ENCODE results near the gene RARS1.

DNA sequence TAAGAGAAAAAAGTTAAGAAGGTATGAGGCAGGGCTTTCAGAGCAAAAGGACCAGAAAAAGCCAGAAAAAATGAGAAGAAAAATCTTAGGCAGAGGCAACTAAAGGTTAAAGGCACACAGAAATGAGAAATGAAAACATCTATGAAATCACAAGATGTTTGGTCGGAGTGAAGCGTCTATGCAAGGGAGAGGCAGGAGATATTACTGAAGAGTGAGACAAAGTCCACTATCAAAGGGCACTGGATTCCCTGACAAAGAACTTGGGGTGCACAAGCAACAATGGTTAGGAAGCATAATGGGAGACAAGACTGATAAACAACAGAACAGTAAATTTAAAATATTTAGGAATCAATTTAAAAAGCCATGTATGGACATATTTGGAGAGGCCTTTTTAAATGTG is 76.0 kb downstream of the RARS1 start:
- TF ChIP-seq, protein P1, sequence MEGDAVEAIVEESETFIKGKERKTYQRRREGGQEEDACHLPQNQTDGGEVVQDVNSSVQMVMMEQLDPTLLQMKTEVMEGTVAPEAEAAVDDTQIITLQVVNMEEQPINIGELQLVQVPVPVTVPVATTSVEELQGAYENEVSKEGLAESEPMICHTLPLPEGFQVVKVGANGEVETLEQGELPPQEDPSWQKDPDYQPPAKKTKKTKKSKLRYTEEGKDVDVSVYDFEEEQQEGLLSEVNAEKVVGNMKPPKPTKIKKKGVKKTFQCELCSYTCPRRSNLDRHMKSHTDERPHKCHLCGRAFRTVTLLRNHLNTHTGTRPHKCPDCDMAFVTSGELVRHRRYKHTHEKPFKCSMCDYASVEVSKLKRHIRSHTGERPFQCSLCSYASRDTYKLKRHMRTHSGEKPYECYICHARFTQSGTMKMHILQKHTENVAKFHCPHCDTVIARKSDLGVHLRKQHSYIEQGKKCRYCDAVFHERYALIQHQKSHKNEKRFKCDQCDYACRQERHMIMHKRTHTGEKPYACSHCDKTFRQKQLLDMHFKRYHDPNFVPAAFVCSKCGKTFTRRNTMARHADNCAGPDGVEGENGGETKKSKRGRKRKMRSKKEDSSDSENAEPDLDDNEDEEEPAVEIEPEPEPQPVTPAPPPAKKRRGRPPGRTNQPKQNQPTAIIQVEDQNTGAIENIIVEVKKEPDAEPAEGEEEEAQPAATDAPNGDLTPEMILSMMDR (IDR thresholded peaks at IDR 0.05) = no peak
- no peak for TF ChIP-seq REST (IDR thresholded peaks at IDR 0.05; ENCODE audit: insufficient read depth in 1 of 2, low read depth in 2 of 2, low read length in 1 of 2)
- no peak for TF ChIP-seq POLR2AphosphoS5 (IDR thresholded peaks at IDR 0.05; ENCODE audit: low read depth, low read length)

Data from Panc1 (cell line).